T-helper 17 cell (primary cell): Measurements from ENCODE around the gene TMEM60. TPM values are rescaled to one million over a fixed set of nuclear protein-coding genes. Genes with fewer than 3 reads are reported as not detected.
A peak's percentile ranks its signal among the peaks of the same experiment; 100 is the strongest.

Experiments used
- ATAC-seq: fragments of 150-1000 bp; cut with Tn5 transposase; 2 replicates; pipeline ENCODE4 v1.10.0; 2021; ENCODE audit warnings: mild to moderate bottlenecking, moderate library complexity
- DNase-seq, 3 donors: peaks; one replicate each; pipeline versions ENCODE4 v3.0.0 to v3.0.0-alpha.2; 2020 to 2021
- H3K9me3 ChIP-seq: one replicate; pipeline ENCODE4 v1.7.0; 2013; ENCODE audit warnings: low read length, mild to moderate bottlenecking; ENCODE audit not compliant: control insufficient read depth, poor library complexity, severe bottlenecking
- H3K27ac Mint-ChIP-seq: one replicate; pipeline ENCODE4 v1.8.0; 2022; ENCODE audit warnings: mild to moderate bottlenecking, moderate library complexity, mixed read lengths
- H3K27me3 Mint-ChIP-seq: one replicate; pipeline ENCODE4 v1.8.0; 2022; ENCODE audit warnings: mixed read lengths
- H3K36me3 Mint-ChIP-seq: one replicate; pipeline ENCODE4 v1.8.0; 2022; ENCODE audit warnings: low read depth, mixed read lengths
- H3K4me1 Mint-ChIP-seq: one replicate; pipeline ENCODE4 v1.8.0; 2022; ENCODE audit warnings: mild to moderate bottlenecking, mixed read lengths
- H3K4me3 Mint-ChIP-seq: one replicate; pipeline ENCODE4 v1.8.0; 2022; ENCODE audit warnings: mild to moderate bottlenecking, moderate library complexity, mixed read lengths
- total RNA-seq, 4 donors: library from RNA in 2 of 4; stranded (reverse) in 2 of 4; gene quantifications; one replicate each; pipeline ENCODE4 v1.2.3 and lab custom pipeline; 2022 to 2026

Gene TMEM60
- total RNA-seq, 2 donors from 2014 or later, result 5.0 to 6.3 TPM

- H3K27me3 Mint-ChIP-seq, result no peaks in the 10 kb centered on the region
- H3K36me3 Mint-ChIP-seq, result peaks cover 2% of the 10 kb centered on the region
- ATAC-seq (no peak), DNase-seq (no peak)
- peak overlapping the region; percentile 80 for H3K4me3 Mint-ChIP-seq
- peaks cover 52% of the 10 kb centered on the region for H3K4me1 Mint-ChIP-seq
- peak overlapping the region; percentile 99 for H3K27ac Mint-ChIP-seq
- no peaks in the 10 kb centered on the region for H3K9me3 ChIP-seq
These were observed 4.5 kb upstream of the TMEM60 start for GRCh38 chr7:77802557-77803405.

- Mint-ChIP-seq H3K4me3 (peak overlapping the region; percentile 97), H3K27ac (peak overlapping the region; percentile 99), H3K27me3 (no peaks in the 10 kb centered on the region)
These were observed 2.5 kb upstream of the TMEM60 start for GRCh38 chr7:77800730-77801129.

GRCh38 chr7:77800158-77800557 is 1.9 kb upstream of the TMEM60 start:
- H3K9me3 ChIP-seq, result no peaks in the 10 kb centered on the region
- Mint-ChIP-seq H3K27me3 (no peaks in the 10 kb centered on the region), H3K36me3 (peaks cover 4% of the 10 kb centered on the region), H3K4me1 (peaks cover 61% of the 10 kb centered on the region), H3K27ac (peak overlapping the region; percentile 99), H3K4me3 (peak overlapping the region; percentile 97)
- ATAC-seq, result no peak
- DNase-seq, result no peak

More at GRCh38 chr7:77800730-77801129, 2.5 kb upstream of the TMEM60 start:
- Mint-ChIP-seq H3K4me1 (peaks cover 66% of the 10 kb centered on the region), H3K36me3 (peaks cover 4% of the 10 kb centered on the region)
- DNase-seq (no peak), ATAC-seq (no peak)
- no peaks in the 10 kb centered on the region for H3K9me3 ChIP-seq

- Mint-ChIP-seq H3K36me3 (peaks cover 8% of the 10 kb centered on the region), H3K27me3 (no peaks in the 10 kb centered on the region), H3K27ac (peak overlapping the region; percentile 99), H3K4me1 (peaks cover 58% of the 10 kb centered on the region), H3K4me3 (peak overlapping the region; percentile 97)
- H3K9me3 ChIP-seq, result no peaks in the 10 kb centered on the region
- DNase-seq (peak in 2 of 3 donors; percentile 12 to 13), ATAC-seq (no peak)
These were observed 1.1 kb upstream of the TMEM60 start for GRCh38 chr7:77799078-77799964.

GRCh38 chr7:77797734-77798393 is 370 bp downstream of the TMEM60 start:
- ATAC-seq, result peak; percentile 30
- peak overlapping the region; percentile 97 for H3K4me3 Mint-ChIP-seq
- H3K27ac Mint-ChIP-seq, result peak overlapping the region; percentile 99
- DNase-seq, result no peak
- peaks cover 8% of the 10 kb centered on the region for H3K36me3 Mint-ChIP-seq
- H3K4me1 Mint-ChIP-seq, result peaks cover 51% of the 10 kb centered on the region
- no peaks in the 10 kb centered on the region for H3K27me3 Mint-ChIP-seq
- no peaks in the 10 kb centered on the region for H3K9me3 ChIP-seq

- no peaks in the 10 kb centered on the region for H3K9me3 ChIP-seq
- DNase-seq, result no peak
- peak overlapping the region; percentile 99 for H3K27ac Mint-ChIP-seq
- peaks cover 8% of the 10 kb centered on the region for H3K36me3 Mint-ChIP-seq
- ATAC-seq, result no peak
- no peaks in the 10 kb centered on the region for H3K27me3 Mint-ChIP-seq
- H3K4me1 Mint-ChIP-seq, result peaks cover 44% of the 10 kb centered on the region
- H3K4me3 Mint-ChIP-seq, result peak overlapping the region; percentile 97
These were observed 1.3 kb downstream of the TMEM60 start for GRCh38 chr7:77796960-77797359.

- no peaks in the 10 kb centered on the region for H3K27me3 Mint-ChIP-seq
- peaks cover 41% of the 10 kb centered on the region for H3K4me1 Mint-ChIP-seq
- H3K27ac Mint-ChIP-seq, result peak overlapping the region; percentile 27
- peak overlapping the region; percentile 97 for H3K4me3 Mint-ChIP-seq
- DNase-seq, result no peak
- no peak for ATAC-seq
- no peaks in the 10 kb centered on the region for H3K9me3 ChIP-seq
- H3K36me3 Mint-ChIP-seq, result peaks cover 8% of the 10 kb centered on the region
These were observed 2.1 kb downstream of the TMEM60 start for GRCh38 chr7:77796109-77796508.

- Mint-ChIP-seq H3K27me3 (no peaks in the 10 kb centered on the region), H3K36me3 (peaks cover 8% of the 10 kb centered on the region), H3K4me3 (no peak overlapping the region), H3K27ac (peak overlapping the region; percentile 70), H3K4me1 (peaks cover 31% of the 10 kb centered on the region)
- no peak for ATAC-seq
- no peak for DNase-seq
- no peaks in the 10 kb centered on the region for H3K9me3 ChIP-seq
These were observed 4.2 kb downstream of the TMEM60 start for GRCh38 chr7:77794000-77794399.

- Mint-ChIP-seq H3K4me3 (no peak overlapping the region), H3K27ac (peak overlapping the region; percentile 16)
These were observed 6.3 kb downstream of the TMEM60 start for GRCh38 chr7:77791956-77792355.

GRCh38 chr7:77791336-77791735 is 6.9 kb downstream of the TMEM60 start:
- H3K27me3 Mint-ChIP-seq, result no peaks in the 10 kb centered on the region
- H3K4me3 Mint-ChIP-seq, result no peak overlapping the region
- ATAC-seq (no peak), DNase-seq (no peak)
- peaks cover 16% of the 10 kb centered on the region for H3K4me1 Mint-ChIP-seq
- peaks cover 4% of the 10 kb centered on the region for H3K36me3 Mint-ChIP-seq
- H3K27ac Mint-ChIP-seq, result no peak overlapping the region
- H3K9me3 ChIP-seq, result no peaks in the 10 kb centered on the region

More at GRCh38 chr7:77791956-77792355, 6.3 kb downstream of the TMEM60 start:
- Mint-ChIP-seq H3K27me3 (no peaks in the 10 kb centered on the region), H3K36me3 (peaks cover 6% of the 10 kb centered on the region), H3K4me1 (peaks cover 21% of the 10 kb centered on the region)
- H3K9me3 ChIP-seq, result no peaks in the 10 kb centered on the region
- no peak for ATAC-seq
- DNase-seq, result no peak

GRCh38 chr7:77788327-77788902 is 9.8 kb downstream of the TMEM60 start:
- Mint-ChIP-seq H3K27me3 (no peaks in the 10 kb centered on the region), H3K4me1 (peaks cover 2% of the 10 kb centered on the region), H3K4me3 (peak overlapping the region; percentile 46), H3K36me3 (peaks cover 3% of the 10 kb centered on the region), H3K27ac (no peak overlapping the region)
- H3K9me3 ChIP-seq, result no peaks in the 10 kb centered on the region
- ATAC-seq, result no peak
- no peak for DNase-seq

GRCh38 chr7:77786741-77787140 is 11.5 kb downstream of the TMEM60 start:
- ATAC-seq (no peak), DNase-seq (no peak)
- Mint-ChIP-seq H3K4me3 (no peak overlapping the region), H3K27ac (no peak overlapping the region), H3K4me1 (peaks cover 2% of the 10 kb centered on the region), H3K27me3 (no peaks in the 10 kb centered on the region), H3K36me3 (peaks cover 3% of the 10 kb centered on the region)
- no peaks in the 10 kb centered on the region for H3K9me3 ChIP-seq
